WTC11 (cell line): ENCODE data around the gene DDX10. TPM values are rescaled to one million over a fixed set of nuclear protein-coding genes. Genes with fewer than 3 reads are reported as not detected.

Experiments used
- ATAC-seq: fragments of 200-7000 bp; cut with Tn5 transposase; 2 replicates; pipeline ENCODE4 v1.10.0; 2021; ENCODE audit warnings: mild to moderate bottlenecking, moderate library complexity
- CTCF ChIA-PET: fragments of 300-600 bp; sonication (Branson Sonifier 250); formaldehyde crosslinking; loops from one replicate; lab custom pipeline; 2021; ENCODE audit warnings: antibody characterized with exemption; lab: Charles Lee
- POLR2A ChIA-PET: fragments of 350-600 bp; sonication (Branson Sonifier 250); formaldehyde crosslinking; loops from one replicate; lab custom pipeline; 2021; ENCODE audit warnings: antibody characterized with exemption; lab: Charles Lee
- DNase-seq: peaks from one replicate; pipeline ENCODE4 v3.0.0; 2021; ENCODE audit warnings: low spot score
- H3K27ac Mint-ChIP-seq: 2 replicates; pipeline ENCODE4 v1.8.0; 2021; ENCODE audit warnings: mixed read lengths
- H3K27me3 Mint-ChIP-seq: 2 replicates; pipeline ENCODE4 v1.8.0; 2021; ENCODE audit warnings: low read depth, mild to moderate bottlenecking, moderate library complexity, mixed read lengths
- H3K36me3 Mint-ChIP-seq: 2 replicates; pipeline ENCODE4 v1.8.0; 2021; ENCODE audit warnings: mixed read lengths
- H3K4me1 Mint-ChIP-seq: 2 replicates; pipeline ENCODE4 v1.8.0; 2022; ENCODE audit warnings: mixed read lengths
- H3K4me3 Mint-ChIP-seq: 2 replicates; pipeline ENCODE4 v1.8.0; 2021; ENCODE audit warnings: mild to moderate bottlenecking, moderate library complexity, mixed read lengths
- H3K9me3 Mint-ChIP-seq: 2 replicates; pipeline ENCODE4 v1.8.0; 2021; ENCODE audit warnings: mixed read lengths
- CBFB ChIP-seq: sonication (generic); formaldehyde crosslinking; IDR thresholded peaks from 2 replicates; pipeline ENCODE4 v1.8.1; 2022; ENCODE audit warnings: mild to moderate bottlenecking, low read depth, missing genetic modification reagents
- E2F5 ChIP-seq: sonication (generic); formaldehyde crosslinking; IDR thresholded peaks from 2 replicates; pipeline ENCODE4 v1.8.1; 2022; ENCODE audit warnings: mild to moderate bottlenecking, moderate library complexity, missing genetic modification reagents
- FOXJ3 ChIP-seq: sonication (generic); formaldehyde crosslinking; IDR thresholded peaks from 2 replicates; pipeline ENCODE4 v1.9.0; 2021; ENCODE audit warnings: missing genetic modification reagents, mild to moderate bottlenecking, borderline replicate concordance
- GRHL2 ChIP-seq: fragments of 250-450 bp; sonication (Bioruptor Pico); IDR thresholded peaks from 2 replicates; pipeline ENCODE4 v1.8.0; 2022; ENCODE audit warnings: mild to moderate bottlenecking, moderate library complexity; ENCODE audit not compliant: insufficient replicate concordance, severe bottlenecking
- MXD4 ChIP-seq: fragments of 250-450 bp; sonication (Bioruptor Pico); IDR thresholded peaks from 2 replicates; pipeline ENCODE4 v1.8.0; 2021; ENCODE audit warnings: mild to moderate bottlenecking, moderate library complexity, borderline replicate concordance
- NFE2L1 ChIP-seq: sonication (generic); formaldehyde crosslinking; IDR thresholded peaks from 2 replicates; pipeline ENCODE4 v1.8.1; 2023; ENCODE audit warnings: missing genetic modification reagents
- NR2C2 ChIP-seq: sonication (generic); formaldehyde crosslinking; IDR thresholded peaks from 2 replicates; pipeline ENCODE4 v1.8.0; 2022; ENCODE audit warnings: mild to moderate bottlenecking, missing genetic modification reagents
- OVOL2 ChIP-seq: fragments of 250-450 bp; sonication (Bioruptor Pico); IDR thresholded peaks from 2 replicates; pipeline ENCODE4 v1.9.0; 2021; ENCODE audit warnings: mild to moderate bottlenecking, borderline replicate concordance
- RELA ChIP-seq: sonication (generic); formaldehyde crosslinking; IDR thresholded peaks from 2 replicates; pipeline ENCODE4 v1.8.1; 2022; ENCODE audit warnings: missing genetic modification reagents, mild to moderate bottlenecking, borderline replicate concordance
- RORB ChIP-seq: fragments of 250-450 bp; sonication (Bioruptor Pico); IDR thresholded peaks from 2 replicates; pipeline ENCODE4 v1.9.0; 2021; ENCODE audit warnings: mild to moderate bottlenecking
- SMAD4 ChIP-seq: sonication (generic); formaldehyde crosslinking; IDR thresholded peaks from 2 replicates; pipeline ENCODE4 v1.8.0; 2022; ENCODE audit warnings: mild to moderate bottlenecking, missing genetic modification reagents
- TEAD1 ChIP-seq: sonication (generic); formaldehyde crosslinking; IDR thresholded peaks from 2 replicates; pipeline ENCODE4 v1.8.0; 2022; ENCODE audit warnings: mild to moderate bottlenecking, missing genetic modification reagents
- TP53 ChIP-seq: sonication (generic); formaldehyde crosslinking; IDR thresholded peaks from 2 replicates; pipeline ENCODE4 v1.8.1; 2023; ENCODE audit warnings: mild to moderate bottlenecking, missing genetic modification reagents
- USF2 ChIP-seq: sonication (generic); formaldehyde crosslinking; IDR thresholded peaks from 2 replicates; pipeline ENCODE4 v1.8.1; 2023; ENCODE audit warnings: mild to moderate bottlenecking, missing genetic modification reagents, moderate library complexity
- ZBTB21 ChIP-seq: sonication (generic); formaldehyde crosslinking; IDR thresholded peaks from 2 replicates; pipeline ENCODE4 v1.8.1; 2023; ENCODE audit warnings: mild to moderate bottlenecking, missing genetic modification reagents, borderline replicate concordance
- ZMAT4 ChIP-seq: fragments of 250-450 bp; sonication (Bioruptor Pico); IDR thresholded peaks from 2 replicates; pipeline ENCODE4 v1.9.0; 2021; ENCODE audit warnings: mild to moderate bottlenecking
- ZNF121 ChIP-seq: sonication (generic); formaldehyde crosslinking; IDR thresholded peaks from 2 replicates; pipeline ENCODE4 v1.8.0; 2023; ENCODE audit warnings: missing genetic modification reagents
- ZNF232 ChIP-seq: sonication (generic); formaldehyde crosslinking; IDR thresholded peaks from 2 replicates; pipeline ENCODE4 v1.8.0; 2022; ENCODE audit warnings: mild to moderate bottlenecking, missing genetic modification reagents
- ZNF416 ChIP-seq: fragments of 250-450 bp; sonication (Bioruptor Pico); IDR thresholded peaks from 2 replicates; pipeline ENCODE4 v1.9.0; 2021; ENCODE audit warnings: mild to moderate bottlenecking, inconsistent platforms
- ZNF671 ChIP-seq: fragments of 250-450 bp; sonication (Bioruptor Pico); IDR thresholded peaks from 2 replicates; pipeline ENCODE4 v1.8.0; 2021; ENCODE audit warnings: mild to moderate bottlenecking
- ZSCAN18 ChIP-seq: fragments of 250-450 bp; sonication (Bioruptor Pico); IDR thresholded peaks from 2 replicates; pipeline ENCODE4 v2.1.2; 2022; ENCODE audit warnings: mild to moderate bottlenecking, moderate library complexity
- total RNA-seq: library from RNA; stranded (reverse); gene quantifications from 3 replicates; pipeline ENCODE4 v1.2.3, GENCODE V29; 2021
- TF ChIP-seq, protein P1 (sequence below): sonication (generic); formaldehyde crosslinking; IDR thresholded peaks from 2 replicates; pipeline ENCODE4 v1.8.1; 2022; ENCODE audit warnings: low read depth, missing genetic modification reagents, borderline replicate concordance
- TF ChIP-seq, protein P2 (sequence below): sonication (generic); formaldehyde crosslinking; IDR thresholded peaks from 2 replicates; pipeline ENCODE4 v1.8.0; 2022; ENCODE audit warnings: mild to moderate bottlenecking, missing genetic modification reagents
- TF ChIP-seq, protein P3 (sequence below): sonication (generic); formaldehyde crosslinking; IDR thresholded peaks from 2 replicates; pipeline ENCODE4 v1.8.0; 2022; ENCODE audit warnings: mild to moderate bottlenecking, missing genetic modification reagents

The DDX10 gene
- total RNA-seq, 1 experiment from 2014 or later = 56.8 TPM

DNA sequence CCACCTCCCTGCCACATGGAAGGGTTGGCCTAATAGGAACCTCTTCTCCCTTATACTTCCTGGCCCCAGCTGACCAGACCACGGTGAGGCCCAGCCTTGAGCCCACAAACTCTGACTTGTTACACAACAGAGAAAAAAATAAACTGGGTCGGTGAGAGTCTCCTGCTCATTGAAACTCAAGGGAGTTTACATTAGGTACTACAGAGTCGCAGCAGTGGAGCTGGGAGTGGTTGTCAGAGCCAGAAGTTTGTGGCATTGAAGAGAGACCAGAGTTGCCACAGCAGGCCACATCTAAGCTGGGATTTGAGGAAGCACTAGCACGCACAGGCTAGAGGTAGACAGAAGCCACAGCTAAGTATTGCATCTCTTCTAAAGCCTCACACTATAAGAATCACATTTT, 296.2 kb downstream of the DDX10 start (continued):
- TF ChIP-seq ZNF671 = no peak
- TF ChIP-seq ZNF416 (CRISPR knock-in tag) = no peak
- TF ChIP-seq ZNF232 (CRISPR knock-in tag) = no peak
- TF ChIP-seq, protein P1, sequence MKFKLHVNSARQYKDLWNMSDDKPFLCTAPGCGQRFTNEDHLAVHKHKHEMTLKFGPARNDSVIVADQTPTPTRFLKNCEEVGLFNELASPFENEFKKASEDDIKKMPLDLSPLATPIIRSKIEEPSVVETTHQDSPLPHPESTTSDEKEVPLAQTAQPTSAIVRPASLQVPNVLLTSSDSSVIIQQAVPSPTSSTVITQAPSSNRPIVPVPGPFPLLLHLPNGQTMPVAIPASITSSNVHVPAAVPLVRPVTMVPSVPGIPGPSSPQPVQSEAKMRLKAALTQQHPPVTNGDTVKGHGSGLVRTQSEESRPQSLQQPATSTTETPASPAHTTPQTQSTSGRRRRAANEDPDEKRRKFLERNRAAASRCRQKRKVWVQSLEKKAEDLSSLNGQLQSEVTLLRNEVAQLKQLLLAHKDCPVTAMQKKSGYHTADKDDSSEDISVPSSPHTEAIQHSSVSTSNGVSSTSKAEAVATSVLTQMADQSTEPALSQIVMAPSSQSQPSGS = no peak
- TF ChIP-seq CBFB (CRISPR knock-in tag) = no peak
- TF ChIP-seq USF2 = no peak
- TF ChIP-seq ZSCAN18 (CRISPR knock-in tag) = no peak
- no peak for TF ChIP-seq SMAD4
- no peak for TF ChIP-seq GRHL2 (CRISPR knock-in tag)
- no peak for TF ChIP-seq ZMAT4 (CRISPR knock-in tag)

- Mint-ChIP-seq H3K4me1 (peaks cover 64% of the 10 kb centered on the region), H3K4me3 (no peak overlapping the region), H3K27me3 (no peaks in the 10 kb centered on the region), H3K27ac (no peak overlapping the region), H3K9me3 (peaks cover 14% of the 10 kb centered on the region), H3K36me3 (no peaks in the 10 kb centered on the region; the same call in 1 of the 2 replicates)
- TF ChIP-seq NR2C2 = no peak
- TF ChIP-seq MXD4 (CRISPR knock-in tag) = no peak
- TF ChIP-seq TP53 = no peak
- no peak for TF ChIP-seq TEAD1 (CRISPR knock-in tag)
- TF ChIP-seq, protein P2, sequence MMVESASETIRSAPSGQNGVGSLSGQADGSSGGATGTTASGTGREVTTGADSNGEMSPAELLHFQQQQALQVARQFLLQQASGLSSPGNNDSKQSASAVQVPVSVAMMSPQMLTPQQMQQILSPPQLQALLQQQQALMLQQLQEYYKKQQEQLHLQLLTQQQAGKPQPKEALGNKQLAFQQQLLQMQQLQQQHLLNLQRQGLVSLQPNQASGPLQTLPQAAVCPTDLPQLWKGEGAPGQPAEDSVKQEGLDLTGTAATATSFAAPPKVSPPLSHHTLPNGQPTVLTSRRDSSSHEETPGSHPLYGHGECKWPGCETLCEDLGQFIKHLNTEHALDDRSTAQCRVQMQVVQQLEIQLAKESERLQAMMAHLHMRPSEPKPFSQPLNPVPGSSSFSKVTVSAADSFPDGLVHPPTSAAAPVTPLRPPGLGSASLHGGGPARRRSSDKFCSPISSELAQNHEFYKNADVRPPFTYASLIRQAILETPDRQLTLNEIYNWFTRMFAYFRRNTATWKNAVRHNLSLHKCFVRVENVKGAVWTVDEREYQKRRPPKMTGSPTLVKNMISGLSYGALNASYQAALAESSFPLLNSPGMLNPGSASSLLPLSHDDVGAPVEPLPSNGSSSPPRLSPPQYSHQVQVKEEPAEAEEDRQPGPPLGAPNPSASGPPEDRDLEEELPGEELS (CRISPR knock-in tag) = no peak
- TF ChIP-seq CBFB (CRISPR knock-in tag) = no peak
- no peak for TF ChIP-seq FOXJ3
- TF ChIP-seq OVOL2 (CRISPR knock-in tag) = no peak
- TF ChIP-seq E2F5 (CRISPR knock-in tag) = no peak
- no peak for TF ChIP-seq ZBTB21
- no peak for TF ChIP-seq NFE2L1 (CRISPR knock-in tag)
- TF ChIP-seq ZNF121 (CRISPR knock-in tag) = no peak
- TF ChIP-seq RORB = no peak
- no peak for TF ChIP-seq RELA
- TF ChIP-seq, protein P3, sequence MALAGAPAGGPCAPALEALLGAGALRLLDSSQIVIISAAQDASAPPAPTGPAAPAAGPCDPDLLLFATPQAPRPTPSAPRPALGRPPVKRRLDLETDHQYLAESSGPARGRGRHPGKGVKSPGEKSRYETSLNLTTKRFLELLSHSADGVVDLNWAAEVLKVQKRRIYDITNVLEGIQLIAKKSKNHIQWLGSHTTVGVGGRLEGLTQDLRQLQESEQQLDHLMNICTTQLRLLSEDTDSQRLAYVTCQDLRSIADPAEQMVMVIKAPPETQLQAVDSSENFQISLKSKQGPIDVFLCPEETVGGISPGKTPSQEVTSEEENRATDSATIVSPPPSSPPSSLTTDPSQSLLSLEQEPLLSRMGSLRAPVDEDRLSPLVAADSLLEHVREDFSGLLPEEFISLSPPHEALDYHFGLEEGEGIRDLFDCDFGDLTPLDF (CRISPR knock-in tag) = no peak
- DNase-seq = no peak
- ChIA-PET CTCF (no interaction called here), POLR2A (no interaction called here)
- no peak for ATAC-seq
Observed at GRCh38 chr11:108963118-108963517, 298.2 kb downstream of the DDX10 start.
